NCI-H1417 (cell line): ENCODE measurements around the gene SLC18A3.

Experiments used
- DNase-seq, 3 experiments: peaks; one replicate each; lab custom pipeline; 2025; lab: John Stamatoyannopoulos, UW

SLC18A3 gene

DNA sequence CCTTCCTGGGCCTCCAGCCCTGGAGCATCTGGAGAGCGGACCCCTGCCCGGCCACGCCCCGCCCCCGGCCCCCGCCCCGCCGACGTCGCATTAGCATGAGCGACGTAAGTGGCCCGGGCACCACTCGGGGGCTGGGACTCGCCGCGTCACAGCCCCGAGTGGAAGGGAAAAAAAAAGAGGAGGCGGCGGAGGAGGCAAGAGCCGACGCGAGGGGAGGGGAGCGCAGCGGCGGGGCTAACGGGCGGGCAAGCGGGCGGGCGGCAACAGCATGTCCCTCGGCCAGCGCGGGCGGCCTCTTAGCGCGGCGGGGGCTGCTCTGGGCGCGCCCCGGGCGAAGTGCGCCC is at the start of gene SLC18A3:
Gene SLC18A3, plus strand, starts transcription at position 197 of the 344 bp plus-strand sequence. CDS start 431 bp downstream, outside the sequence.
- peak in 2 of 3 experiments; percentile 60 to 69 for DNase-seq

DNA sequence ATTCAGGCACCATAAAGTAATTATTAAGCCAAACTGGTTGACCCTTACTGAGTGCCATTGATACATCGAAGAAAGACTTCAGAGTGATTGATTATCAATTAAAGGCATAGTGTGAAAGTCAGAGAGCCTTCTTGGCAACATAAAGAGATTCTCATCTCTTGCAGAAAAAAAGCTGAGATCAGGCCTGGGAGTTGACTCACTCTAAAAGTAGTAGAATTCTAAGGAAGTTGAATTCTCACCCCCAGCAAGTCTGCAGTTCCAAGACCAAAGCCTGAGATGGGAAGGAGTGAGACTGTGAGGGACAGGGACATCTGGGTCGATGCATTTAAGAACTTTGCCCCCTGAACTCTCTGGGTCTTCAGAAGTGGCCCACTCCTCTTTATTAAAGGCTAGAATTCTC is 49.6 kb upstream of the SLC18A3 start:
- DNase-seq: no peak

DNA sequence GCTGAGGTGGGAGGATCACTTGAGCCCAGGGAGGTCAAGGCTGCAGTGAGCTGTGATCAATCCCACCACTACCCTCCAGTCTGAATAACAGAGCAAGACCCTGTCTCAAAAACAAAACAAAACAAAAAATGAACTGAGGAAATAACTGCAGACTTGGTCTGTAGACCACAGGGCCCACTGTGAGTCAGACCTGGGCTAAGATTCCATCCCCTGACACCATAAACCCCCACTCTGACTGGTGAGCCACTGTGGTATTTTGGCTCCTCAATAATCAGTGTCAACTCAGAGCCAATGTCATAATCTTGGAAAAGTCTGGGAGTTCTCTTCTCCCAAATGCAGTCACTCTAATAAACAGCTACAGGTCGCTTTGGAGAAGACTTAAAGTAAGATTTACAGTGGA is 47.2 kb upstream of the SLC18A3 start:
- no peak for DNase-seq

DNA sequence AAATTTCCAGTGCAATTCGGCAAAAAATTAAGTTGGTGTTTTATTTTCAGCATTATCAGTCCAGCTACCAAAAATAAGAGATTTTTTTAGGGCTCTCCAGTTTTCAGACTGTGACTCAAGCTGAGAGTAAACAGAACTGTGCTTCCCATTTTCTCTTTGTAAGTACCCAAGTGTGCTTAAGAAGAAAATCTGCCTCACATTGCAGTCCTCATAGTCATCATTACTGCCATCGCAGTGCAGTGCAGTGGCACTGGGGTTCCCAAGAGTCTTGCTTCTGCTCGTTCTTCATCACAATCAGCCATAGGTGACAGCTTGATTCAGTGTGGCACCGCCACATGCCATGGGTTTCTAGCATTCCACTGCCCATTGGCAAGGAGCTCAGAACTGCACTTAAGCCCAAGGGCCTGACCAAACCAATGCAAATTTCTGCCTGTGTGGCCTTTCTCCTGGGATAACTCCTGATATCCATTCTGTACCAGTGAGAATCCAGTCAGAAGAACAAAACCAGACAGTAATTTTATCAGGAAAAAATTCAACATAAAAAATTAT is 45.6 kb upstream of the SLC18A3 start:
- no peak for DNase-seq

DNA sequence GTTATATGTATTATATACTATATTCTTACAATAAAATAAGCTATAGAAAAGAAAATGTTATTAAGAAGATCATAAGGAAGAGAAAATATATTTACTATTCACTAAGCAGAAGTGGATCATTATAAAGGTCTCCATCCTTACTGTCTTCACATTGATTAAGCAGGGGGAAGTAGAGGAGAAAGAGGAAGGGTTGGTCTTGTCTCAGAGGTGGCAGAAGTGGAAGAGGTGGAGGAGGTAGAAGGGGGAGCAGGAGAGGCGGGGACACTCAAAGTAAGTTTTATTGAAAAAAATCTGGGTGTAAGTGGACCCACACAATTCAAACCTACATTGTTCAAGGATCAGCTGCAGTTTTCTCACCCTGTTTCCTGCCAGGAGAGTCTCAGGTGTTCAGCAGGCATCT is 42.3 kb upstream of the SLC18A3 start:
- DNase-seq: no peak

DNA sequence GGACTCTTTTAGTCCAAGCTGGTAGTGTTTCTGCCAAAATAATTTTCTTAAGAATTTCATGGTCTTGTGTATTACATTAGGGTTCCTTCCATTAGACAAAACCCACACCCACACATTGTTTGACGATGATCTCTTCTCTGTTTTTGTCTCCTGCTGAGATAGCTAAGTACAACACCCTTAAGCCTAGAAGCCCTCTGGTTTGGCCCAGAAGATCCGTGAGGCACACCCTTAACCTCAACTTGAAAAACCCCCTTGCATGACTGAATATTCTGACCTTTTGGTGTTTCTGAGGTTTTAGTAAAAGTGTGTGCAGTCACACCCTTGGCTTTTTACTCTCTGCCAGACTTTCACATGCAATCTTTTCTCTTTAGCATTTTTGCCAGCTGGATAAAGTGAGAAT is 41.9 kb upstream of the SLC18A3 start:
- no peak for DNase-seq

DNA sequence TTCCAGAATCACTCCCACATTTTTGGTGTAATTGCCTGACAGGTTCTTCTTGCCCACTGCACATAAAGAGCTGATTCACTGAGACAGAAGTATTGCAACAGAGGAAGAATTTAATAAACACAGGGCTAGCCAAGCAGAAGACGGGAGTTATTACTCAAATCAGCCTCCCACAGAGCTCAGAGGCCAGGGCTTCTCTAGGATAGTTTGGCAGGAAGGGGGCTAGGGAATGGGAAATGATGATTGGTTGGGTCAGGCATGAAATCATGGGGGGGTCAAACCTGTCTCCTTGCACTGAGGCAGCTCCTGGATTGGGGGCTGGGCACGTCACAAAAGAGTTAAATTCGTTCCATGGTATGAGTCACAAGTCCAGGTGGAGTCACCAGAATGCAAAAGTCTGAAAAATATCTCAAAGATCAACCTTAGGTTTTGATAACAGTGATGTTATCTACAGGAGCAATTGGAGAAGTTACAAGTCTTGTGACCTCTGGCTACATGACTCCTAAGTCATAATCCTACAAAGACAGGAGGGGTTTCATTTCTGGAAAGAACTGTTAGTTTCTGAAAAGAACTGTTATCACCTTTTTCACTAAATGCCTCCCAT is 41.0 kb upstream of the SLC18A3 start:
- DNase-seq: no peak

DNA sequence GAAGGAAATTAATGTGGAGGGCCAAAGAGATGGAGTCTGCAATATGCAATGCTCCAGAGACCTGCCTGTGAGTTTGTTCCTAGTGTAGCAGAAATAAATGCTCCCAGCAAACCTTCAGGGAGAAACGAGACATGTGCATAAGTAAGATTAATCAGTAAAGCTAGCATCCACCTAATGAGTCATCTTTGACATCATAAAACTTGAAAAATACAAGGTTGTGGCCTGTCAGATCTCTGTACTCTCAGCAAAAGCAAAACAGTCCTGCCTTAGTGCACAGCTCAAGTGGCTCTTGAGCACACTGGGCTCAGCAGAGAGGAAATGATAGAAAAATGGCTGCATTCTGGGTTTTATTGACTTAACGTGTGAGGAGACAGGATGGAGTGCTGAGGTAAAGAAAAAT is 38.7 kb upstream of the SLC18A3 start:
- peak; percentile 4 to 35 (median 17) for DNase-seq

DNA sequence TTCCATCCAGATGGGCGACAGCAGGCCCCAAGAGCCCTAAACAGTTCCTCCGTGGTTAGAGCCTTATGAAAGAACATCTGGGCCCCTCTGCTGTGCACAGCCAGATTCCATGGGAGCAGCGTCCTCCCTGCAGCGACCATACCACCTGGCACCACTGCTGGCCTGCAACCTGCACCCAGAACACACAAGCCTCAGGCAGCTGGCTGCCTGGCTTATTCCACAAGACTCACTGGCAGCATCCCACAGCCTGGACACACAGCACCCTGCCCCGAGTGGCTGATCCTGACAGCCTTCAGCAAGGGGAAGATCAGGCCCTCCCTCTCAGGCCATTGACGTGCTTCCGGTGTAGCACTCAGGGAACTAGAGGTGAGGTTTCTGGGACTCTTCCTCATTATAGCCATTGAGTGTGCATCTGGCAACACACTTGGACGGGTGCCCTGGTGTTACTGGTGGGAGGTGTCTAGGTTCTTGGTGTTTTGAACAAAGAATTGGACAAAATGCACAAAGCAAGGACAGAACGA is 37.5 kb upstream of the SLC18A3 start:
- DNase-seq: no peak

DNA sequence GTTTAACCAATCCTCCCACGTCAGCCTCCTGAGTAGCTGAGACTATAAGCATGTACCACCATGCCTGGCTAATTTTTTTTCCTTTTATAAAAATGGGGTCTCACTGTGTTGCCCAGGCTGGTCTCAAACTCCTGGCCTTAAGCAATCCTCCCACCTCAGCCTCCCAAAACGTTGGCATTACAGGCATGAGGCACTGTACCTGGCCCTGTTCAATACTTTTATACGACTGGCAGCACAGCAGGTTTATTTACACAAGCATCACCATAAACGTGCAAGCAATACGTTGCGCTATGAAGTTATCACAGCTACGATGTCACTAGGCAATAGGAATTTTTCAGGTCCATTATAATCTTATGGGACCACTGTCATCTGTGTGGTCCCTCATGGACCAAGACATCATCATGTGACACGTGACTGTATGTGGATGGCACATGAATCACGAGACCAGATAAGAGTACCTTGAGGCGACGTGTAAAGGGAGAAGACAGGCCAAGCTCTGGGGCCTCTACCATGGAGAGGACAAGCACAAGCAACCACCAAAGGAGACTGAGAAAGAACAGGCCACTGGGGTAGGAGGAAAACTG is 34.5 kb upstream of the SLC18A3 start:
- no peak for DNase-seq

DNA sequence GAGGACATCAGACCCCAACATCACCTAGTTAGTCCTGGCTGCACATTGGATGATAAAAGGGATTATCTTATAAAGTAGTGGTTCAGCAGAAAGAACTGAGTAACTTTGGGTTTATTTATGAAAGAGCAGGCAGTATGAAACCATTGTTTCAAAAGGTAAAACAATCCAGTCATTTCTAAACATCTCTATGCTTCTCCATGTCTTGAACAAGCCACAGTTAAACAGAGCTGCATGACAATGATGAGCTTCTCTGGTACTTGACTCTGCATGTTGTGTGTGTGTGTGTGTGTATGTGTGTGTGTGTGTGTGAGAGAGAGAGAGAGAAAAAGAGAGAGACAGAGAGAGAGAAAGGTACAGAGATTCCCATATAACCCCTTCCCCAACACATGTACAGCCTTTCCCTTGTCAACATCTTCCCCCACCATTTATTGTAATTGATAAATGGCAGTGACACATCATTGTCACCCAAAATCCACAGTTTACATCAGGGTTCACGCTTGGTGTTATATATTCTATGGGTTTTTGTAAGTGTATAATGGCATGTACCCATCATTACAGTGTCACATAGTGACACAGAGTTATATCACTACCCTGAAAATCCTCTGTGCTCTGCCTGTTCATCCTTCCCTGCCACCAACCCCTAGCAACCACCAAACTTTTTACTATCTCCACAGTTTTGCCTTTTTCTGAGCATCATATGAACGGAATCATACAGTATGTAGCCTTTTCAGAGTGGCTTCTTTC is 32.8 kb upstream of the SLC18A3 start:
- no peak for DNase-seq

DNA sequence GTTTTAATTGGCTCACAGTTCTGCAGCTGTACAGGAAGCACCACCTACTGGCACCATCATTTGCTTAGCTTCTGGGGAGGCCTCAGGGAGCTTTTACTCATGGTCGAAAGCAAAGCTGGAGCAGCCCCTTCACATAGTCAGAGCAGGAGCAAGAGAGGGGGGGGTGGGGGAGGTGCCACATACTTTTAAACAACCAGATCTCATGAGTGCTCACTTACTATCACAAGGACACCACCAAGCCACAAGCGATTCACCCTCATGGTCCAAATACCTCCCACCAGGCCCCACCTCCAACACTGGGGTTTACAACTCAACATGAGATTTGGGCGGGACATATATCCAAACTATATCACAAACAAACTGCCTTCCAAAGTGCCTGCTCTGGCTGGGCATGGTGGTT is 31.7 kb upstream of the SLC18A3 start:
- no peak for DNase-seq

DNA sequence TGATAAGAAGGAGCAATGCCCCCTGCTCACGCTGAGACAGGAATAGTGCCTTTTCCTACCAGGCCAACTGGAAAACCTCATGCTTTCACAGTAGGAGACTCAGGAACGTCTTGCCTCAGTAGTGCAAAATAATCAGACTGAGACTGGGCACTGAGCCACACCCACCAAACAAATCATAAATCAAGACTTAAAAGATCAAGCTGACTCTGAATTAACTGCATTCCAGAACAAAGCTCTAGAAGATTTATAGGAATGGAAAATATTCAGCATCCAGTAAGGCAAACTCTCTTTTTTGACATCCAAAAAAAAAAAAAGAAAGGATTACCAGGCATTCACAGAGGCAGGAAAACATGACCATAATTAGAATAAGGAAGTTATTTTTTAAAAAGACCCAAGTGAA is 30.5 kb upstream of the SLC18A3 start:
- DNase-seq: no peak

DNA sequence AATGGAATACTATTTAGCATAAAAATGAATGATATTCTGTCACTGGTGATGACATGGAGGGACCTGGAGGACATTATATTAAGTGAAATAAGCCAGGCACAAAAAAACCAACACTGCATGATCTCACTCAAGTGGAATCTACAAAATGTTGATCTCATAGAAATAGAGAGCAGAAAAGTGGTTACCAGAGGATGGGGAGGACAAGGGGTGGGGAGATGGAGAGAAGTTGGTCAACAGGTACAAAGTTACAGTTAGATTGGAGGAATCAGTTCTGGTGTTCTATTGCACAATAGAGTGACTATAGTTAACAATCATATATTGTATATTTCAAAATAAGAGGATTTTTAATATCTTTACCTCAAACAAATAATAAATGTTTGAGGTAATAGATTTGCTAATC is 24.7 kb upstream of the SLC18A3 start:
- DNase-seq: no peak

DNA sequence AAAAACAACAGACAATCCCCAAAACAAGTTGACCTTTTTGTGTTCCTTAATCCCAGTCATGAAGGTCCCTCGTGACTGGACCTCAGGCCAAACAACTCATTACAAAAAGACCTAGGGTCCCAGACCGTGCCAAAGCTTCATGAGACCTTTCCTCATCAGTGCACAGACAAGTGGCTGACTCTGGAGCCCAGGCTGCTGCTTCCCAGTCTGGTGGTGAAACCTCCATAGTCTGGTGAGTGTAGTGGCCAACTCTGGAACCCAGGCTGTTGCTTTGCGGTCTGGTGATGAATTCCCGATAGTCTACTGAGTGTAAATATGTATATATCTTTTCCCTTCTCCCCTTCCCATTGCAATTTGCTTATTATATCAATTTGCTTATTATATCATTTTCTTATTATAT is 22.1 kb upstream of the SLC18A3 start:
- DNase-seq: no peak

DNA sequence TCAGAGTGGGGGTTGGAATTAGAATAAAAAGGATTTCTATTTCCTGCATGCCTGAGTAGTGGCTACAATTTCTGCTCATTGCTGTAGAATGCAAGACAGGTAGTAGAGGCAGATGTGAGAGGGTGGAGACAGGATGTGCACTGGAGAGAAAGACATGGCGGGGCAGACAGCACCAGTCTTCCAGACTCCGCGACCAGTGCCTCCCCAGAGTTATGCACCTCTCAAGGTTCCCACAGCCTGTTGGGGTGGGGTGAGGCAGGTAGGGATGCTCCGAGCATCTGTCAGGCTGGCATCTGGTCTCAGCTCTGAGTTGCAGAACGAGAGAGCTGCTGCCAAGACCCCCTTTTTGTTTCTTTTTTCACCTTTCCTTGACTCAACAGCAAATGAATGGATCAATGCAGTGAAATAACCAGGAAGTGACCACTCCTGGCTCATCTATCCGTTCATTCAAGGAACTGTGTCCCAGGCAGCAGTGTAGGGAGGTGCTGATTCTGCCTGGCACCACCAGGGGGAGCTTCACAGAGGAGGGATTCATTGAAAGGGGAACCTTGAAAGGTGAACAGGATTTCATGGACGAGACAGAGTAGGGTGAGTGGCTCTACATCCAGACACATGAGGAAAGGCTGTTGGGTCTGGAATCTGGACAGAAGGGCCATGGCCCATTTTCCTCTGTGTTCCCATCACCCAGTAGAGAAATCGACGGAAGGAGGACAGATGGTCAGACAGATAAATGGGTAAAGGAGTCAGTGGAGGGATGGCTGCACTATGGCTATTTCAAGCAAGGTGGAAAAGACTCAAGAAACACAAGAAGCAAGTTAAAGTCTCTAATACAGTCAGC is 17.2 kb upstream of the SLC18A3 start:
- peak; percentile 29 to 72 (median 42) for DNase-seq

DNA sequence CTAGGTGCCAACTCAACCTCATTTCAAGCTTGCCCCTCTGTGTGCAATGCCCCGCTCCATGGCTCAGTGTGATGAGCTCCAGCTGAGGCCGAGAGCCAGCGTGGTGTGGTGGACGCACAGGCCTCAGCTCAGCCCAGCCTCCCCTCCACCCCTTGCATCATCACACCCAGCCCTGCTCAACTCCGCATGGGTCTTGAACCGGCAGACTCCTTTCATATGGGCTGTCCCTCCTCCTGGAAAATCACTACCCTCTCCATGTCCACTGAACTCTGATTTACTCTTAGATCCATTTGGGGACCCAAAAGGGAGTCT is 16.6 kb upstream of the SLC18A3 start:
- no peak for DNase-seq

DNA sequence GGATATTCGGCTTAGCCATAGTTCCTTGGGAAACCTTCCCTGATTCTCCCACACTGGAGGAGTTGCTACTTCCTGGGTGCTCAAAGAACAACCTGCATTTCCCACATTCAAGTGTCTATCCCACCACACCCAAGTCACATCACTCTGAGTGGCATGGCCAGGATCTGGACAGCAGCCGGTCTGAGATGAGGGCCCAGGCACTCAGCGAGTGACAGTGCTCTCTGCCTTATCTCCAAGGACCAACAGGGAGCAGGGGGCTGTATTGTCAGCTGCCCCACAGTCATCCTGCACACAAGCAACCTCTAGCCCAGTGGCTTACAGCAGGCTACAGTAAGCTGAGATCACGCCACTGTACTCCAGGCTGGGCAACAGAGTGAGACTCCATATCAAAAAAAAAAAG is 16.1 kb upstream of the SLC18A3 start:
- DNase-seq: no peak

DNA sequence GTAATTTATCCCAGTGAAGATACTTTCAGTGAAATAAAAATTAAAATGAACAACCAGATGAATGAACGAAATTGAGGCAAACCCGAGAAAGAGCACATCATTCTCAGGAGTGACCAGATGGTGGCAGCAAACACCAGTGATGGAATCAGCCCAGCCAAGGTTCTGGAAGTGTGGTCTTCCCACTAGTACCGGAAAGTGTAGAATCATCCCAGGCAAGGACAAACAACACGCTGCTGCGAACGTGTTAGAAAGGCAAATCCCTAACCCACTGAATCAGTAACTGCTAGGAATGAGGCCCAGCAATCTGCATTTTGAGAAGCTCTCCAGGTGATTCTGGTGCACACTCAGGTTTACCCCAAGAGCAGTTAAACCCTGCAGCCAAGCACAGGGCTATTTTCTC is 15.5 kb upstream of the SLC18A3 start:
- DNase-seq: peak; percentile 31 to 74 (median 45)

DNA sequence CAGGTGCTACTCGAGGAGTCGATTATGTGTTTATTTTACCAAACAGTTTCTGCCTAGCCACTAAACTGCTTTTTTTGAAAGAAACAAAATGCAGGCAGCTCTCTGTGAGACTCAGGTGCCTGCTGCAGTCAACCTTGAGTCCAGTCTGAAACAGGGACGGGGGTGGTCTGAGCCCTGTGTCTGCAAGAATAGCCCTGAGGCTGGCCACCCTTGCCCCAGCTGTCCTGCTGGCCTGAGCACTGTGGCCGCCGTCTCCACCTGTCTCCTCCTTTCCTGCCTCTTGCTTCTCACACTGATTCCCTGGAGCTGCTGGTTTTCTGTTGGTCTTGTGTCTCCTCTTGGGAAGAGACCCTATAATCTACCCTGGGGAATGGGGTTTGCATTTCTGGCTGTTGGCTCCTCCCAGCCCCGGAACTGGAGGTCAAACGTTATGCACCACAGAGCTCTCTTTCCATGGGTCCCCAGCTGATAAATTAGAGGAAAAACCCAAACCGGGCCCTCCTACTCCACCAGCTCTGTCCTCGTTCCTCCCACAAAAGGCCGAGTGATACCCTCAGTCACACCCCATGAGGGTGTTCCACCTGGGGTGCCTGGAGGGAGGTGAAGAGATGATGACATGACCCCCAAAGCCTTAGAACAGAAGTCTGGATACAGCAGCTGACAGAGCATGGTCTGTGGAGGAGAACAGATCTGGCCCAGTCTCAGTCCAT is 15.0 kb upstream of the SLC18A3 start:
- no peak for DNase-seq

DNA sequence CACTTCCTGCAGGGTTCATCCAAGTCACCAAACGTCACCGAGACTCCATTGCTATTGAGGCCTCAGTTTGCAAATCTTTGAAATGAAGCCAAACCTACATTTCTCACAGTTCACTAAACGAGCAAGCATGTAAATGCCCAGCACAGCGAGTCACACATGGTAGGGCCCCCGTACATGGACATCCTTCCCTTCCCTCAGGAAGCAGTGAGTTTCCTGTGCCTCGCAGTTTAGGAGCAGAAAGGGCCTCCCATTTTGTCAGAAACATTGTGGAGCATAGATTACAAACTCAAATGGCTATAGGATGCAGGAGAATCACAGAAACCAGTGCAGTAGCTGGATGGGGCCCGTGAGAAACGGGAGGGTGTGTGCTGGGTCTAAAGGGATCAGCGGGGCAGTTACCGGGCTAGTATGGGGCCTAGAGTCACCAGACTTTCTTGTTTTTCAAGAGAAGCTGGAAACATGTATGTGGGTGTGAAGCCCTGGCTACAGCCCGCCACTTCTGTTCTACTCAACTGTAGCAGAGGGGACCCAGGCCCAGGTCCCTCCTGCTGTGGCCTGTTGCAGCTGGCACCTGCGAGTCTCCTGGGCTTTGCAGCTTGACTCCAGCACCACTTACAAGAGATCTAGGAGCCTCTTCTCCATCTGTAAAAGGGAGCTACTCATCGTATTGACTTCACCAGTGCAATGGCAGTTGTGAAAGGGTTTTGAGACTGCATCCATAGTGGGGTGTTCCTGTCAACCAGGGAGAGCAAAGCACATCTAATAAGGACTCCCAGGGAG is 14.2 kb upstream of the SLC18A3 start:
- DNase-seq: no peak
